Mucosa of gallbladder (tissue), 1 donor: Measurements from ENCODE around the gene SLC22A23. TPM values are rescaled to one million over a fixed set of nuclear protein-coding genes. Genes with fewer than 3 reads are reported as not detected.

Experiments
- DNase-seq: peaks from one replicate; pipeline ENCODE4 v3.0.0-alpha.2; 2020; ENCODE audit warnings: low spot score
- total RNA-seq: library from RNA; stranded (reverse); gene quantifications from one replicate; pipeline ENCODE4 v1.2.1, GENCODE V29; 2021
- donor health status: DM: no; HTN: no; CAD: no.

Gene SLC22A23
- total RNA-seq, 1 donor from 2014 or later, result 46.0 TPM

GRCh38 chr6:3319610-3320200 is 137.1 kb downstream of the SLC22A23 start:
- no peak for DNase-seq

GRCh38 chr6:3318821-3319540 is 137.9 kb downstream of the SLC22A23 start:
- DNase-seq, result no peak

DNA sequence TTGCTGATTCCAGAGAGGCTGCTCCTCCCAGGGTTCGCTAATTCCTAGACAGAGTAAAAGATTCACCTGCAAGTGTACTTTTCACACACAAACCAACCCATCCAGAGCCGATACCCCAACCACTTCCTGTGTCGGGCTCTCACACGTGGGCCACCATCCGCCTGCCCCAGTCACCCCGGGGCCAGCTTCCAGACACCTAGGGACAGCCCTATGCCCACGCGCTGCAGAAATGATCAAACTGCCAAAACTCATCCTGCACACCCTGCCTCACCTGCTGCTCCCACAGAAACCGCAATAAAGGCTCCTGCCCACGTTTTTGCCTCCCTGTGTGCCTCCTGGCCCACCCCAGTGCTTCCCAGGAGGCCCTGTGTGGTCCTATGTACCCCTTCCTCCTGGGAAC is 138.6 kb downstream of the SLC22A23 start:
- no peak for DNase-seq

- no peak for DNase-seq
Measured at GRCh38 chr6:3317741-3318211, 139.1 kb downstream of the SLC22A23 start.

GRCh38 chr6:3316818-3317217 is 140.0 kb downstream of the SLC22A23 start:
- no peak for DNase-seq

GRCh38 chr6:3316331-3316730 is 140.5 kb downstream of the SLC22A23 start:
- DNase-seq, result no peak

DNA sequence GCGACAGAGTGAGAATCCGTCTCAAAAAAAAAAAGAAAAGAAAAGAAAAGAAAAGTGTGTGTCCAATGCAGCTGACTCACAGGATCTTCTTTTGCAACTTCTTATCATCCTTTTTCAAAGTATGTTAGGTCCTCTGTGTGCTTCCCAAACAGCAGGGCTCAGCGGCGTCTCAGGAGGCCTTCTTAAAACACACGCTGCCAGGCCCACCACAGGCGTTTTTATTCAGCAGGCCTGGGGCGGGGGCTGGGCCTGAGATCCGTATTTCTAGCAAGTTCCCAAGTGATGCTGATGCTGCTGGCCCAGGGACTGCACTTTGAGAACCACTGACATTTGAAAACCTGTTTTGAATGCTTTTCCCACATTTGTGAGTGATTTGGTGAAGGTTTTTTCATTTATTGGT is 141.0 kb downstream of the SLC22A23 start:
- DNase-seq, result no peak

- DNase-seq, result no peak
Measured at GRCh38 chr6:3314621-3315467, 142.0 kb downstream of the SLC22A23 start.

- DNase-seq, result no peak
Measured at GRCh38 chr6:3314176-3314575, 142.7 kb downstream of the SLC22A23 start.

GRCh38 chr6:3312604-3313231 is 144.1 kb downstream of the SLC22A23 start:
- DNase-seq, result no peak

GRCh38 chr6:3311826-3312225 is 145.0 kb downstream of the SLC22A23 start:
- DNase-seq, result no peak

- DNase-seq, result no peak
Measured at GRCh38 chr6:3310703-3311102, 146.1 kb downstream of the SLC22A23 start.

GRCh38 chr6:3310051-3310448 is 146.8 kb downstream of the SLC22A23 start:
- DNase-seq, result no peak

DNA sequence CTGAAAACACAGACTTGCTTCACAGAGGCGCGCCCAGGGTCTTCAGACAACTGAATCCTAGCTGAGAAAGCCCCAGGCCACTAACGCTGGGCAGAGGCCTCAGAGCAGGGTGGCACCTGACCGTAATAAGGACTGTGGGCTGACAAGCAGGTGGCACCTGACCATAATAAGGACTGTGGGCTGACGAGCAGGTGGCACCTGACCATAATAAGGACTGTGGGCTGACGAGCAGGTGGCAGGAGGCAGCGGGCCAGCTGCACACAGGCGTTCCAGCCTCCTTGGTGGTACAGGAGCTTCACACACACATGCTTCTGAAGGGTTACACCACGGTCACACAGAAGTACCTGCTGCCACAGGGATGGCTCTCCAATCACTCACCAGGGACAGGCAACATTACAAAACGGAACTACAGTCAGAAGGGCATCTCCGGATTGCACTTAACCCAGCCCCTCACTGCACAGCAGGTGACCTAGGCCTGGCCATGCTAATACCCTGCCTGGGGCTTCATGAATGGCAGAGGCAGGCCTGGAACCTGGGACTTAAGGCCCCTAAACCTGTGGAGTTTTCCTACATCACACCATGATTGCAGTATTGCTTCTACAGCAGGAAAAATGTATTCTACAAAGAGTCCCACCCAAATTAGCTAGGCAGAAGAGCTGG is 147.3 kb downstream of the SLC22A23 start:
- no peak for DNase-seq

DNA sequence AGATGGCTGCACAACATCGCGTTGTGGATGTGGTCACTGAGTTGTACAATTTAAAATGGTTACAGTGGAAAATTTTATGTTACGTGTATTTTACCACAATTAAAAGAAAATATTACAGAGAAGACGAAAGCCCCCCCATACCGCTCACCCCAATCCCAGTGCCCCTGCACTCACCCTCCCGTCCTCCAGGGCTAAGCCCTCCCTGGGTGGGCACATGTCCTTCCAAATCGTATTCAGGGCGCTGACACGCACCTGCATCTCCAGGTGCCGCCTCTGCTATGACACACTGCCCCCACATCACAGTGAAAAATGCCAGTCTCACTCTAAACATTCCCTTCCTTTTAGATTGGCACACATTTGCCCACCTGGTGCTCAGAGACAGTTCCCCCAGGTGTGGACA is 148.7 kb downstream of the SLC22A23 start:
- DNase-seq, result no peak

GRCh38 chr6:3307436-3307835 is 149.4 kb downstream of the SLC22A23 start:
- no peak for DNase-seq

GRCh38 chr6:3306848-3307247 is 150.0 kb downstream of the SLC22A23 start:
- no peak for DNase-seq

- no peak for DNase-seq
Measured at GRCh38 chr6:3305831-3306230, 151.0 kb downstream of the SLC22A23 start.

DNA sequence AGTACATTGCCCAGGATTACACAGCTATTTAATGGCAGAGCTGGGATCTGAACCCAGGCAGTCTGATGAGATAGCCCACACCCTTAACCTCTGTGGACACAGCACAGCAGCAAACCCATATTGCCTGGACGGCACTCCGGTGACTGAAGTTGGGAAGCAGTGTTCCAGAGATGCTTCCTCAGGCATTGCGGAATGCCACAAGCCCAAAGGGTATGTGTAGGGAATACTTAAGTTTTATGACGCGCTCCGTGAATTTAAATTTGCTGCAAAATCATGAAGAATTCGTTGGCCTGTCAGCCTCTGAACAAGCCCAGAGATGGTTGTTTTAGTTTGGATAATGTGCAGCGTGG is 151.7 kb downstream of the SLC22A23 start:
- DNase-seq, result no peak

DNA sequence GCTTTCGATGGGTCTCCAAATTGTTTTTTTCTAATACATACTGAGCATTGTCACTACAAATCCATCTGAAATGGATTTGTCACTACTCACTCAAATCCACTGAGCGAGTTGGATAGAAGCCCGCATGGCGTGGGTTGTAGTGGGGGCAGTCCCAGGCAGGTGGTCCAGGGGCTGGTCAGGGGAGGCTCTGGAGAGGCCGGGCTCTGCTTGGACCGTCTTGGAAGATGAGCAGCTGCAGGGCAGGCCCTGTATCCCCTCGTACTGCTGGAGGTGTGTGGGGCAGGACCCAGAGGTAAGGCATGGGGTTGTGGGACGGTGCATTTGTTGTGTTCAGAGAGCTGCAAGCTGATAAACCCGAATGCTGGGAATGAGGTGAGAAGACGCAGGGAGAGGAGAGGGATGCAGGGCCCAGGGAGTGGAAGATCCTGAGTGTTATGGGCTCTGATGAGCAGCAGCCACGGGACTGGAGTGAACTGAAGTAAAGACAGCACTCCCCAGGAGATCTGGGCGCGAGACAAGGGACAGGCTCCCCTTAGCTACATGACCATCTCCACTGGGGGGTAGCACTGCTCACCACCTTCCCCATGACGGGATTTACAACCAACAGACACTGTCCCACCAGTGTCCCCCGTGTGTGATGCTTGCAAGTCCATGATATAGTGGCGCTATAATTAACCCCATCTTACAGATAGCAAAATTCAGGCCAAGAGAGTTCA is 152.2 kb downstream of the SLC22A23 start:
- DNase-seq, result no peak

- DNase-seq, result no peak
Measured at GRCh38 chr6:3303795-3304411, 152.9 kb downstream of the SLC22A23 start.
